ENCODE results near the gene SF3A2. TPM values are rescaled to one million over a fixed set of nuclear protein-coding genes. Genes with fewer than 3 reads are reported as not detected.
A peak's percentile ranks its signal among the peaks of the same experiment; 100 is the strongest.

The SF3A2 gene
- total RNA-seq, 1 donor, result 27.9 TPM

GRCh38 chr19:2189880-2190279 lies 46.7 kb upstream of the SF3A2 start:
- Histone ChIP-seq H4K20me1 (ENCODE audit: insufficient read depth, low read length) (peaks cover 39% of the 10 kb centered on the region), H3K4me2 (ENCODE audit: insufficient read depth, low read length) (no peak overlapping the region), H3K36me3 (ENCODE audit: insufficient read depth, low read length) (peaks cover 58% of the 10 kb centered on the region), H2AFZ (ENCODE audit: low read length) (no peak overlapping the region), H3K79me2 (ENCODE audit: insufficient read depth, low read length) (peaks cover 86% of the 10 kb centered on the region), H3K4me3 (ENCODE audit: insufficient read depth, low read length) (no peak overlapping the region), H3K9me3 (ENCODE audit: low read depth, low read length) (no peaks in the 10 kb centered on the region), H3K4me1 (ENCODE audit: insufficient read depth, low read length) (peaks cover 24% of the 10 kb centered on the region), H3K27me3 (ENCODE audit: insufficient read depth, low read length) (no peaks in the 10 kb centered on the region), H3K27ac (ENCODE audit: low read depth, low read length) (peak overlapping the region; percentile 72)
- TF ChIP-seq CTCF (IDR thresholded peaks at IDR 0.05; ENCODE audit: extremely low read depth, low read depth, low read length), result no peak
- DNase-seq (ENCODE audit: insufficient read length, low spot score, missing footprints), result no peak

- Histone ChIP-seq H3K9me3 (ENCODE audit: low read depth, low read length) (no peaks in the 10 kb centered on the region), H2AFZ (ENCODE audit: low read length) (no peak overlapping the region), H3K27ac (ENCODE audit: low read depth, low read length) (no peak overlapping the region), H3K27me3 (ENCODE audit: insufficient read depth, low read length) (no peaks in the 10 kb centered on the region), H3K4me3 (ENCODE audit: insufficient read depth, low read length) (no peak overlapping the region), H4K20me1 (ENCODE audit: insufficient read depth, low read length) (peaks cover 36% of the 10 kb centered on the region), H3K79me2 (ENCODE audit: insufficient read depth, low read length) (peaks cover 88% of the 10 kb centered on the region), H3K36me3 (ENCODE audit: insufficient read depth, low read length) (peaks cover 65% of the 10 kb centered on the region), H3K4me1 (ENCODE audit: insufficient read depth, low read length) (peaks cover 14% of the 10 kb centered on the region), H3K4me2 (ENCODE audit: insufficient read depth, low read length) (no peak overlapping the region)
- no peak for TF ChIP-seq CTCF (IDR thresholded peaks at IDR 0.05; ENCODE audit: extremely low read depth, low read depth, low read length)
- no peak for DNase-seq (ENCODE audit: insufficient read length, low spot score, missing footprints)
Measured at GRCh38 chr19:2190848-2191455, 45.7 kb upstream of the SF3A2 start.

- Histone ChIP-seq H4K20me1 (ENCODE audit: insufficient read depth, low read length) (peaks cover 36% of the 10 kb centered on the region), H3K9me3 (ENCODE audit: low read depth, low read length) (no peaks in the 10 kb centered on the region), H3K79me2 (ENCODE audit: insufficient read depth, low read length) (peaks cover 95% of the 10 kb centered on the region), H2AFZ (ENCODE audit: low read length) (no peak overlapping the region), H3K4me2 (ENCODE audit: insufficient read depth, low read length) (no peak overlapping the region), H3K4me1 (ENCODE audit: insufficient read depth, low read length) (peaks cover 6% of the 10 kb centered on the region), H3K27me3 (ENCODE audit: insufficient read depth, low read length) (no peaks in the 10 kb centered on the region), H3K4me3 (ENCODE audit: insufficient read depth, low read length) (no peak overlapping the region), H3K36me3 (ENCODE audit: insufficient read depth, low read length) (peaks cover 64% of the 10 kb centered on the region), H3K27ac (ENCODE audit: low read depth, low read length) (no peak overlapping the region)
- TF ChIP-seq CTCF (IDR thresholded peaks at IDR 0.05; ENCODE audit: extremely low read depth, low read depth, low read length), result no peak
- DNase-seq (ENCODE audit: insufficient read length, low spot score, missing footprints), result no peak
Measured at GRCh38 chr19:2191456-2192310, 44.9 kb upstream of the SF3A2 start.

GRCh38 chr19:2192862-2193261 lies 43.8 kb upstream of the SF3A2 start:
- TF ChIP-seq CTCF (IDR thresholded peaks at IDR 0.05; ENCODE audit: extremely low read depth, low read depth, low read length), result no peak
- no peaks in the 10 kb centered on the region for H3K9me3 ChIP-seq (ENCODE audit: low read depth, low read length)
- H2AFZ ChIP-seq (ENCODE audit: low read length), result no peak overlapping the region
- H3K79me2 ChIP-seq (ENCODE audit: insufficient read depth, low read length), result peaks cover 97% of the 10 kb centered on the region
- no peak overlapping the region for H3K27ac ChIP-seq (ENCODE audit: low read depth, low read length)
- H4K20me1 ChIP-seq (ENCODE audit: insufficient read depth, low read length), result peaks cover 42% of the 10 kb centered on the region
- peaks cover 63% of the 10 kb centered on the region for H3K36me3 ChIP-seq (ENCODE audit: insufficient read depth, low read length)
- no peak overlapping the region for H3K4me3 ChIP-seq (ENCODE audit: insufficient read depth, low read length)
- H3K4me1 ChIP-seq (ENCODE audit: insufficient read depth, low read length), result no peaks in the 10 kb centered on the region
- no peak overlapping the region for H3K4me2 ChIP-seq (ENCODE audit: insufficient read depth, low read length)
- no peak for DNase-seq (ENCODE audit: insufficient read length, low spot score, missing footprints)
- H3K27me3 ChIP-seq (ENCODE audit: insufficient read depth, low read length), result no peaks in the 10 kb centered on the region

Data from osteoblast (primary cell).